HAP-1 (cell line): Measurements from ENCODE around the gene FAM219A.
A peak's percentile ranks its signal among the peaks of the same experiment; 100 is the strongest.
"Not testable (repeated sequence)": the region's sequence is repeated elsewhere in the genome, so short reads cannot be mapped to it uniquely, and the experiment has no call there.

Source experiments
- DNase-seq, 2 experiments: peaks; one replicate each; pipeline ENCODE4 v3.0.0-alpha.2; 2016 to 2020; ENCODE audit warnings: low spot score in 2 of 2
- H3K27me3 ChIP-seq: fragments of 250-450 bp; sonication (Bioruptor Pico); 2 replicates; pipeline ENCODE4 v1.5.1; 2020; ENCODE audit warnings: low read depth, mild to moderate bottlenecking, moderate library complexity
- H3K36me3 ChIP-seq: fragments of 250-450 bp; sonication (Bioruptor Pico); replicated peaks from 2 replicates; pipeline ENCODE4 v1.5.1; 2020; ENCODE audit warnings: mild to moderate bottlenecking
- H3K4me1 ChIP-seq: fragments of 250-450 bp; sonication (Bioruptor Pico); 2 replicates; pipeline ENCODE4 v1.5.1; 2020; ENCODE audit warnings: mild to moderate bottlenecking
- H3K4me3 ChIP-seq: fragments of 250-450 bp; sonication (Bioruptor Pico); 2 replicates; pipeline ENCODE4 v1.5.1; 2020; ENCODE audit warnings: mild to moderate bottlenecking, moderate library complexity
- H3K9me3 ChIP-seq: fragments of 250-450 bp; sonication (Bioruptor Pico); 2 replicates; pipeline ENCODE4 v1.5.1; 2020; ENCODE audit warnings: mild to moderate bottlenecking, moderate library complexity
- in situ Hi-C: fragments of 300-500 bp; cut with MboI; formaldehyde crosslinking; loops from 3 replicates; pipeline ENCODE4 v1.14.3; 2020; ENCODE audit warnings: low sequenced_read_pairs, inconsistent platforms, mixed read lengths

The FAM219A gene

GRCh38 chr9:34496149-34496712 lies 37.9 kb upstream of the FAM219A start:
- DNase-seq = no peak
- Histone ChIP-seq H3K9me3 (no peaks in the 10 kb centered on the region), H3K36me3 (no peaks in the 10 kb centered on the region), H3K4me3 (no peak overlapping the region), H3K27me3 (no peaks in the 10 kb centered on the region), H3K4me1 (no peaks in the 10 kb centered on the region)
- in situ Hi-C loops = loop anchor here (5.0 to 10.0 kb wide), 2 partner anchors 54 to 91 kb away; no protein-coding TSS in a partner anchor

- Histone ChIP-seq H3K4me1 (no peaks in the 10 kb centered on the region), H3K36me3 (no peaks in the 10 kb centered on the region), H3K4me3 (no peak overlapping the region), H3K27me3 (no peaks in the 10 kb centered on the region), H3K9me3 (no peaks in the 10 kb centered on the region)
- in situ Hi-C loops = loop anchor here (10.0 kb wide), 1 partner anchor 89 kb away; no protein-coding TSS in a partner anchor
- peak in 1 of 2 experiments; percentile 78 for DNase-seq
Measured at GRCh38 chr9:34493972-34494535, 35.7 kb upstream of the FAM219A start.

- H3K4me3 ChIP-seq = no peak overlapping the region
- no peaks in the 10 kb centered on the region for H3K27me3 ChIP-seq
- DNase-seq = no peak
- no peaks in the 10 kb centered on the region for H3K9me3 ChIP-seq
- no peaks in the 10 kb centered on the region for H3K4me1 ChIP-seq
- in situ Hi-C loops = loop anchor here (10.0 kb wide), 1 partner anchor 87 kb away; no protein-coding TSS in a partner anchor
- H3K36me3 ChIP-seq = no peaks in the 10 kb centered on the region
Measured at GRCh38 chr9:34492051-34492450, 33.7 kb upstream of the FAM219A start.

DNA sequence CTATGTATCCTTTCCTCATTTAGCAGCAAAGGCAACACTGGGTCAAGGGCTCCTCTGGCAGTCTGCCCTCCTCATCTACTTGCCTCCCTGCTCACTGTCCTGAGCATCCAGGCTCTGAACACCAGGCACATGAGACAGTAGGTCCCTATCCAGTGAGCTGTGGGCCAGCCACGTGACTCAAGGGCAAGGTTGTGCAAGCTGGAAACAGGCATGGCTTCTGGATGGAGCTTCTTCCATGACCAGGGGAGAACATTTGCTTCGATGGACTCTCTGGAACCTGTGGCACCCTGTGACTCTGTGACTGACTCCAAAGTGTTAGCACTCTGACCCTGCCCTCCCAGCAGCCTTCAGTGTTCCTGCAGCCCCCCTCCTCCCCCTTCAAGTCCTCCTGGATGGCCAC lies 33.2 kb upstream of the FAM219A start:
- in situ Hi-C loops = loop anchor here (10.0 kb wide), 1 partner anchor 87 kb away; no protein-coding TSS in a partner anchor

DNA sequence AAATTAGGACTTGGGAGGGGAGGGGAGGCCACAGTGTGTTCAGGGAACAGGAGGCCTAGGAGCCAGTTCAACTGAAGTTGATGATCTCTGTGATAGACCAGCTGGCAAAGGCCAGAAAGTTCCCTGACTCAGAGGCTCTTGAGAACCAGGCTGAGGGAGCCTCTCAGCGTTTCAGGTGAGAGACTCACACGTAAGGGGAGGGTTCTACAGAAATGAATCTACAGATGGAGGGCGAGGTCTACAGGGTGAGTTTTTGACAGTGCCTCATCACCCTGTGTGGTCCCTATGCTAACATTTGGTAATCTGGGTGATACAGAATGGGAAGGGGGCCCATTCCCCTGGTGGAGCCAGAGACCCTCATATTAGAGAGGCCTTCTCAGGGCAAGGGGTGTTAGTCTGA lies 32.4 kb upstream of the FAM219A start:
- H3K36me3 ChIP-seq = no peaks in the 10 kb centered on the region
- no peak overlapping the region for H3K4me3 ChIP-seq
- DNase-seq = no peak
- no peaks in the 10 kb centered on the region for H3K9me3 ChIP-seq
- no peaks in the 10 kb centered on the region for H3K27me3 ChIP-seq
- in situ Hi-C loops = loop anchor here (10.0 kb wide), 1 partner anchor 86 kb away; no protein-coding TSS in a partner anchor
- H3K4me1 ChIP-seq = no peaks in the 10 kb centered on the region

More for the DNA sequence above, 33.2 kb upstream of the FAM219A start:
- Histone ChIP-seq H3K36me3 (no peaks in the 10 kb centered on the region), H3K27me3 (no peaks in the 10 kb centered on the region), H3K9me3 (no peaks in the 10 kb centered on the region), H3K4me1 (no peaks in the 10 kb centered on the region), H3K4me3 (no peak overlapping the region)
- no peak for DNase-seq

DNA sequence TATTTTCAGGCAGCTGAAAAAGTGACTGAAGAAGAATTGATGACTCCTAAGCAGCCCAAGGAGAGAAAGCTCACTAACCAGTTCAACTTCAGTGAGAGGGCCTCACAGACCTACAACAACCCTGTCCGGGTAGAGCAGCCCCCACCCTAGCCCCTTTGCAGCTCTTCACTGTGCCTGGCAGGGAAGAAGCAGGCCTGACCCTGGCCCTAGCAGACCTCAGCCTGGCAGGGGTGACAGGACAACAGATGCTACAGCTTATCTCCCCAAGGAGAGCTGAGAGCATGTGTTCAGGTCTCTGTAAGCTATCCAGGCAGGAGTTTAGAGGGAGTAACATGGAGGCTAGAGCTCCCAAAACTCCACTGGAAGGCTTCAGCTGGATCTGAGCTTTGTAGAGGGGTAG lies 32.0 kb upstream of the FAM219A start:
- Histone ChIP-seq H3K4me1 (no peaks in the 10 kb centered on the region), H3K36me3 (no peaks in the 10 kb centered on the region), H3K9me3 (no peaks in the 10 kb centered on the region), H3K4me3 (no peak overlapping the region), H3K27me3 (no peaks in the 10 kb centered on the region)
- in situ Hi-C loops = loop anchor here (10.0 kb wide), 1 partner anchor 86 kb away; no protein-coding TSS in a partner anchor
- DNase-seq = no peak

DNA sequence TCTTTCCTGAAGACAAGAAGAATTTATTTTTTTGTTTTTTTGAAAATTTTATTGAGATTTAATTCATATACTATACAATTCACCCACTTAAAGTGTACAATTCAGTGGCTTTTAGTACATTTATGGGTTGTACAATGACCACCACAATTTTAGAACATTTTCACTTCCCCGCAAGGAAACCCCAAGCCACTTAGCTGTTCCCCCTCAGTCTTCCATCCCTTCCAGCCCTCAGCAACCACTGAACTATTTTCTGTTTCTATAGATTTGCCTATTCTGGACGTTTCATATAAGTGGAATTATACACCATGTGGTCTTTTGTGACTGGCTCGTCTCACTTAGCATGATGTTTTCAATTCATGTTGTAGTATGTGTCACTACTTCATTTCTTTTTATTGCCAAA lies 28.2 kb upstream of the FAM219A start:
- DNase-seq = no peak
- Histone ChIP-seq H3K36me3 (no peaks in the 10 kb centered on the region), H3K4me1 (no peaks in the 10 kb centered on the region), H3K27me3 (no peaks in the 10 kb centered on the region), H3K9me3 (no peaks in the 10 kb centered on the region), H3K4me3 (no peak overlapping the region)
- in situ Hi-C loops = no loop called here

DNA sequence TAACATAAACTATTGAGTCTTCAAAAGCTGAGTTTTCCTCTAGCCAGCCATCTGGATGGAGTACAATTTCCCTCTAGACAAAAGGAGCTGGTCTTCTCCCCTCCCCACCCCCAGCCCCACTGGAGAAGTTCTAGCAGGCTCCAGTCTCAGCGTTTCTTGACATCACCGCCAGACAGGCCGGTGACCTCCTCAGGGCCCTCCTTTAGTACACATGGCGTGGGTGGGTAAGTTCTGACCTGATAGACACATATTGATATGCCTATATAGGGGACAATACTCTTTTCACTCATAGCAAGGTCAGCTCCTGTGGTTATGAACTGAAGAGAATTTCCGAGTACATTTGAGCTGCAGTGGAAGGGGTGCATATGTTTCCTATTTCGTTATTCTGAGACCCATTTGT lies 27.5 kb upstream of the FAM219A start:
- Histone ChIP-seq H3K9me3 (no peaks in the 10 kb centered on the region), H3K4me1 (no peaks in the 10 kb centered on the region), H3K4me3 (no peak overlapping the region), H3K27me3 (no peaks in the 10 kb centered on the region), H3K36me3 (no peaks in the 10 kb centered on the region)
- in situ Hi-C loops = no loop called here
- DNase-seq = no peak

DNA sequence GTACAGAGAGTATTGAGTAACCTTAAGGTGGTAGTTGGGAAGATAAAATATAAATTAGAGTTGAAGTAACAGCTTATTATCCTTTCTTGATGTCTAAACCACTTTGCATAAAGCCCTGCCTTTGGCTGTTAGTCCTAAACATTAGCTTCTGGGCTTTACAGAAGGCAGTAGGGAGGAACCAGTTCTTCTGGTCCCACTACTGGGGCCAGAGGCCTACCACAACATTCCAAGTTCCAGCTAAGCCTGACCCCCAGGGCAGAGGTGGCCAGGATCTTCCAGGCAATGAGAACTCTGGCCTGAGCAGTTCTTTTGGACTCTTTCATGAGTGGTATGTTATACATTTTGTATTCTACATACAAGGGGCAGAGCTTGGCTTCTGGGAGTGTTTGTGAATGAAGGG lies 26.3 kb upstream of the FAM219A start:
- no peaks in the 10 kb centered on the region for H3K9me3 ChIP-seq
- in situ Hi-C loops = no loop called here
- H3K27me3 ChIP-seq = no peaks in the 10 kb centered on the region
- H3K4me3 ChIP-seq = no peak overlapping the region
- no peaks in the 10 kb centered on the region for H3K36me3 ChIP-seq
- DNase-seq = no peak
- H3K4me1 ChIP-seq = no peaks in the 10 kb centered on the region

DNA sequence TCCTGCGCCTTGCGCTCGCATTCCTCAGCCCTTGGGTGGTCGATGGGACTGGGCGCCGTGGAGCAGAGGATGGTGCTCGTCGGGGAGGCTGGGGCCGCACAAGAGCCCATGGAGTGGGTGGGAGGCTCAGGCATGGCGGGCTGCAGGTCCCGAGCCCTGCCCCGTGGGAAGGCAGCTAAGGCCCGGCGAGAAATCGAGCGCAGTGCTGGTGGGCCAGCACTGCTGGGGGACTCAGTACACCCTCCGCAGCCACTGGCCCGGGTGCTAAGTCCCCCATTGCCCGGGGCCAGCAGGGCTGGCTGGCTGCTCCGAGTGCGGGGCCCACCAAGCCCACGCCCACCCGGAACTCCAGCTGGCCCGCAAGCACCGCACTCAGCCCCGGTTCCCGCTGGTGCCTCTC lies 24.4 kb upstream of the FAM219A start:
- H3K36me3 ChIP-seq, H3K9me3 ChIP-seq, H3K4me3 ChIP-seq, H3K4me1 ChIP-seq, DNase-seq, in situ Hi-C loops, H3K27me3 ChIP-seq: not testable (repeated sequence)

- in situ Hi-C loops, DNase-seq, H3K4me1 ChIP-seq, H3K4me3 ChIP-seq, H3K27me3 ChIP-seq, H3K9me3 ChIP-seq, H3K36me3 ChIP-seq: not testable (repeated sequence)
Measured at GRCh38 chr9:34481620-34482019, 23.2 kb upstream of the FAM219A start.

GRCh38 chr9:34479431-34479866 lies 21.1 kb upstream of the FAM219A start:
- no peaks in the 10 kb centered on the region for H3K4me1 ChIP-seq
- no peaks in the 10 kb centered on the region for H3K9me3 ChIP-seq
- H3K36me3 ChIP-seq = no peaks in the 10 kb centered on the region
- no peak overlapping the region for H3K4me3 ChIP-seq
- H3K27me3 ChIP-seq = no peaks in the 10 kb centered on the region
- in situ Hi-C loops = no loop called here
- DNase-seq = no peak

GRCh38 chr9:34477541-34477940 lies 19.2 kb upstream of the FAM219A start:
- in situ Hi-C loops = no loop called here
- no peaks in the 10 kb centered on the region for H3K36me3 ChIP-seq
- no peak for DNase-seq
- H3K4me3 ChIP-seq = no peak overlapping the region
- no peaks in the 10 kb centered on the region for H3K27me3 ChIP-seq
- H3K9me3 ChIP-seq = no peaks in the 10 kb centered on the region
- no peaks in the 10 kb centered on the region for H3K4me1 ChIP-seq

GRCh38 chr9:34475097-34475496 lies 16.7 kb upstream of the FAM219A start:
- no peaks in the 10 kb centered on the region for H3K27me3 ChIP-seq
- H3K36me3 ChIP-seq = no peaks in the 10 kb centered on the region
- H3K4me1 ChIP-seq = peaks cover 5% of the 10 kb centered on the region
- H3K4me3 ChIP-seq = no peak overlapping the region
- no peak for DNase-seq
- in situ Hi-C loops = no loop called here
- no peaks in the 10 kb centered on the region for H3K9me3 ChIP-seq
